WTC11 (cell line): ENCODE measurements around the gene KRT4. TPM values are rescaled to one million over a fixed set of nuclear protein-coding genes. Genes with fewer than 3 reads are reported as not detected.

Experiments used
- ATAC-seq: fragments of 200-7000 bp; cut with Tn5 transposase; 2 replicates; pipeline ENCODE4 v1.10.0; 2021; ENCODE audit warnings: mild to moderate bottlenecking, moderate library complexity
- CTCF ChIA-PET: fragments of 300-600 bp; sonication (Branson Sonifier 250); formaldehyde crosslinking; loops from one replicate; lab custom pipeline; 2021; ENCODE audit warnings: antibody characterized with exemption; lab: Charles Lee
- POLR2A ChIA-PET: fragments of 350-600 bp; sonication (Branson Sonifier 250); formaldehyde crosslinking; loops from one replicate; lab custom pipeline; 2021; ENCODE audit warnings: antibody characterized with exemption; lab: Charles Lee
- DNase-seq: peaks from one replicate; pipeline ENCODE4 v3.0.0; 2021; ENCODE audit warnings: low spot score
- H3K27ac Mint-ChIP-seq: 2 replicates; pipeline ENCODE4 v1.8.0; 2021; ENCODE audit warnings: mixed read lengths
- H3K27me3 Mint-ChIP-seq: 2 replicates; pipeline ENCODE4 v1.8.0; 2021; ENCODE audit warnings: low read depth, mild to moderate bottlenecking, moderate library complexity, mixed read lengths
- H3K36me3 Mint-ChIP-seq: 2 replicates; pipeline ENCODE4 v1.8.0; 2021; ENCODE audit warnings: mixed read lengths
- H3K4me1 Mint-ChIP-seq: 2 replicates; pipeline ENCODE4 v1.8.0; 2022; ENCODE audit warnings: mixed read lengths
- H3K4me3 Mint-ChIP-seq: 2 replicates; pipeline ENCODE4 v1.8.0; 2021; ENCODE audit warnings: mild to moderate bottlenecking, moderate library complexity, mixed read lengths
- H3K9me3 Mint-ChIP-seq: 2 replicates; pipeline ENCODE4 v1.8.0; 2021; ENCODE audit warnings: mixed read lengths
- CBFB ChIP-seq: sonication (generic); formaldehyde crosslinking; IDR thresholded peaks from 2 replicates; pipeline ENCODE4 v1.8.1; 2022; ENCODE audit warnings: mild to moderate bottlenecking, low read depth, missing genetic modification reagents
- CREM ChIP-seq: sonication (generic); formaldehyde crosslinking; IDR thresholded peaks from 2 replicates; pipeline ENCODE4 v1.8.1; 2022; ENCODE audit warnings: mild to moderate bottlenecking, missing genetic modification reagents, moderate library complexity
- GTF2I ChIP-seq: fragments of 250-450 bp; sonication (Bioruptor Pico); conservative IDR thresholded peaks from 2 replicates; pipeline ENCODE4 v1.4.0; 2021; ENCODE audit warnings: mild to moderate bottlenecking
- NR3C1 ChIP-seq: sonication (generic); formaldehyde crosslinking; conservative IDR thresholded peaks from 2 replicates; pipeline ENCODE4 v1.8.1; 2023; ENCODE audit warnings: low read depth, mild to moderate bottlenecking, missing genetic modification reagents
- OVOL2 ChIP-seq: fragments of 250-450 bp; sonication (Bioruptor Pico); IDR thresholded peaks from 2 replicates; pipeline ENCODE4 v1.9.0; 2021; ENCODE audit warnings: mild to moderate bottlenecking, borderline replicate concordance
- PRRX2 ChIP-seq: fragments of 250-450 bp; sonication (Bioruptor Pico); IDR thresholded peaks from 2 replicates; pipeline ENCODE4 v1.8.0; 2021; ENCODE audit warnings: mild to moderate bottlenecking
- RORB ChIP-seq: fragments of 250-450 bp; sonication (Bioruptor Pico); IDR thresholded peaks from 2 replicates; pipeline ENCODE4 v1.9.0; 2021; ENCODE audit warnings: mild to moderate bottlenecking
- ZNF138 ChIP-seq: sonication (generic); formaldehyde crosslinking; conservative IDR thresholded peaks from 2 replicates; pipeline ENCODE4 v1.8.1; 2022; ENCODE audit warnings: mild to moderate bottlenecking, moderate library complexity, missing genetic modification reagents
- total RNA-seq: library from RNA; stranded (reverse); gene quantifications from 3 replicates; pipeline ENCODE4 v1.2.3, GENCODE V29; 2021
- TF ChIP-seq, protein P1 (sequence below): sonication (generic); formaldehyde crosslinking; IDR thresholded peaks from 2 replicates; pipeline ENCODE4 v1.8.1; 2022; ENCODE audit warnings: low read depth, missing genetic modification reagents, borderline replicate concordance
- TF ChIP-seq, protein P2 (sequence below): sonication (generic); formaldehyde crosslinking; IDR thresholded peaks from 2 replicates; pipeline ENCODE4 v1.8.0; 2022; ENCODE audit warnings: mild to moderate bottlenecking, missing genetic modification reagents
- TF ChIP-seq, protein P3 (sequence below): sonication (generic); formaldehyde crosslinking; IDR thresholded peaks from 2 replicates; pipeline ENCODE4 v1.8.1; 2023; ENCODE audit warnings: mild to moderate bottlenecking, missing genetic modification reagents
- TF ChIP-seq, protein P4 (sequence below): sonication (generic); formaldehyde crosslinking; conservative IDR thresholded peaks from 2 replicates; pipeline ENCODE4 v1.8.1; 2023; ENCODE audit warnings: mild to moderate bottlenecking, low read depth, missing genetic modification reagents, moderate library complexity
- TF ChIP-seq, protein P5 (sequence below): sonication (generic); formaldehyde crosslinking; IDR thresholded peaks from 2 replicates; pipeline ENCODE4 v1.8.0; 2022; ENCODE audit warnings: mild to moderate bottlenecking, missing genetic modification reagents
- TF ChIP-seq, protein P6 (sequence below): sonication (generic); formaldehyde crosslinking; IDR thresholded peaks from 2 replicates; pipeline ENCODE4 v1.8.1; 2022; ENCODE audit warnings: mild to moderate bottlenecking, missing genetic modification reagents, moderate library complexity, borderline replicate concordance
- TF ChIP-seq, protein P7 (sequence below): sonication (generic); formaldehyde crosslinking; IDR thresholded peaks from 2 replicates; pipeline ENCODE4 v1.8.1; 2023; ENCODE audit warnings: mild to moderate bottlenecking, missing genetic modification reagents
- TF ChIP-seq, protein P8 (sequence below): sonication (generic); formaldehyde crosslinking; IDR thresholded peaks from 2 replicates; pipeline ENCODE4 v1.8.1; 2023; ENCODE audit warnings: mild to moderate bottlenecking, missing genetic modification reagents, borderline replicate concordance

Gene KRT4
- total RNA-seq, 1 experiment from 2014 or later = not detected

DNA sequence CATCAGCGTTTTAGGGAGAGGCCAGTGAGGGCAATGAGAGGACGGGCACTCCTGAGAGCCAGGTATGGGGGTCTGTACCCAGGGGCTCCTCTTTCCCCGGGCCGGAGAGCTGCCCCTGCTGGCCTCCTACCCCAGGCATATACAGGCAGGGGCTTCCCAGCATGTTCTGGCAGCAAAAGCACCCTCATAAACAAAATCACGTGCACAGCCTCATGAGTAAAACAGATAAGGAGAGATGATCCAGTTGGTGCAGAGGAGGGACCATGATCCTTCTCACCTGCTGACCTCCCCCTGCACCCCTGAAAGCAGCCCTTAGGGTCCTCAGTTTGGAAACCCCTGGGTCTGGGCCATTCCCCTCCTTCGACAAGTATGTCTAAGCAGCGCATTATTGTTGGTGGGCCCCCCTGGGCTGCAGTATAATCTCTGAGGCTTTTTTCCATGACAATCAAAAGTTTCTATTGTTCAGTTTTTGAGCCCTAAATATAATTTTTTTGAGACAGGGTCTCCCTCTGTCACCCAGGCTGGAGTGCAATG, 5.0 kb upstream of the KRT4 start:
- Mint-ChIP-seq H3K4me1 (no peaks in the 10 kb centered on the region), H3K36me3 (no peaks in the 10 kb centered on the region), H3K27ac (no peak overlapping the region), H3K27me3 (no peaks in the 10 kb centered on the region), H3K4me3 (no peak overlapping the region), H3K9me3 (no peaks in the 10 kb centered on the region)
- ChIA-PET POLR2A (interaction anchor here (0.5 kb wide), 1 partner anchor 14 kb away, joined by 4 read pairs; no protein-coding TSS in a partner anchor), CTCF (no interaction called here)
- TF ChIP-seq, protein P1, sequence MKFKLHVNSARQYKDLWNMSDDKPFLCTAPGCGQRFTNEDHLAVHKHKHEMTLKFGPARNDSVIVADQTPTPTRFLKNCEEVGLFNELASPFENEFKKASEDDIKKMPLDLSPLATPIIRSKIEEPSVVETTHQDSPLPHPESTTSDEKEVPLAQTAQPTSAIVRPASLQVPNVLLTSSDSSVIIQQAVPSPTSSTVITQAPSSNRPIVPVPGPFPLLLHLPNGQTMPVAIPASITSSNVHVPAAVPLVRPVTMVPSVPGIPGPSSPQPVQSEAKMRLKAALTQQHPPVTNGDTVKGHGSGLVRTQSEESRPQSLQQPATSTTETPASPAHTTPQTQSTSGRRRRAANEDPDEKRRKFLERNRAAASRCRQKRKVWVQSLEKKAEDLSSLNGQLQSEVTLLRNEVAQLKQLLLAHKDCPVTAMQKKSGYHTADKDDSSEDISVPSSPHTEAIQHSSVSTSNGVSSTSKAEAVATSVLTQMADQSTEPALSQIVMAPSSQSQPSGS (CRISPR knock-in tag) = no peak
- no peak for TF ChIP-seq OVOL2 (CRISPR knock-in tag)
- TF ChIP-seq, protein P2, sequence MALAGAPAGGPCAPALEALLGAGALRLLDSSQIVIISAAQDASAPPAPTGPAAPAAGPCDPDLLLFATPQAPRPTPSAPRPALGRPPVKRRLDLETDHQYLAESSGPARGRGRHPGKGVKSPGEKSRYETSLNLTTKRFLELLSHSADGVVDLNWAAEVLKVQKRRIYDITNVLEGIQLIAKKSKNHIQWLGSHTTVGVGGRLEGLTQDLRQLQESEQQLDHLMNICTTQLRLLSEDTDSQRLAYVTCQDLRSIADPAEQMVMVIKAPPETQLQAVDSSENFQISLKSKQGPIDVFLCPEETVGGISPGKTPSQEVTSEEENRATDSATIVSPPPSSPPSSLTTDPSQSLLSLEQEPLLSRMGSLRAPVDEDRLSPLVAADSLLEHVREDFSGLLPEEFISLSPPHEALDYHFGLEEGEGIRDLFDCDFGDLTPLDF (CRISPR knock-in tag) = no peak
- TF ChIP-seq CBFB = no peak
- TF ChIP-seq, protein P3, sequence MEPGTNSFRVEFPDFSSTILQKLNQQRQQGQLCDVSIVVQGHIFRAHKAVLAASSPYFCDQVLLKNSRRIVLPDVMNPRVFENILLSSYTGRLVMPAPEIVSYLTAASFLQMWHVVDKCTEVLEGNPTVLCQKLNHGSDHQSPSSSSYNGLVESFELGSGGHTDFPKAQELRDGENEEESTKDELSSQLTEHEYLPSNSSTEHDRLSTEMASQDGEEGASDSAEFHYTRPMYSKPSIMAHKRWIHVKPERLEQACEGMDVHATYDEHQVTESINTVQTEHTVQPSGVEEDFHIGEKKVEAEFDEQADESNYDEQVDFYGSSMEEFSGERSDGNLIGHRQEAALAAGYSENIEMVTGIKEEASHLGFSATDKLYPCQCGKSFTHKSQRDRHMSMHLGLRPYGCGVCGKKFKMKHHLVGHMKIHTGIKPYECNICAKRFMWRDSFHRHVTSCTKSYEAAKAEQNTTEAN (CRISPR knock-in tag) = no peak
- no peak for TF ChIP-seq ZNF138 (CRISPR knock-in tag)
- TF ChIP-seq, protein P4, sequence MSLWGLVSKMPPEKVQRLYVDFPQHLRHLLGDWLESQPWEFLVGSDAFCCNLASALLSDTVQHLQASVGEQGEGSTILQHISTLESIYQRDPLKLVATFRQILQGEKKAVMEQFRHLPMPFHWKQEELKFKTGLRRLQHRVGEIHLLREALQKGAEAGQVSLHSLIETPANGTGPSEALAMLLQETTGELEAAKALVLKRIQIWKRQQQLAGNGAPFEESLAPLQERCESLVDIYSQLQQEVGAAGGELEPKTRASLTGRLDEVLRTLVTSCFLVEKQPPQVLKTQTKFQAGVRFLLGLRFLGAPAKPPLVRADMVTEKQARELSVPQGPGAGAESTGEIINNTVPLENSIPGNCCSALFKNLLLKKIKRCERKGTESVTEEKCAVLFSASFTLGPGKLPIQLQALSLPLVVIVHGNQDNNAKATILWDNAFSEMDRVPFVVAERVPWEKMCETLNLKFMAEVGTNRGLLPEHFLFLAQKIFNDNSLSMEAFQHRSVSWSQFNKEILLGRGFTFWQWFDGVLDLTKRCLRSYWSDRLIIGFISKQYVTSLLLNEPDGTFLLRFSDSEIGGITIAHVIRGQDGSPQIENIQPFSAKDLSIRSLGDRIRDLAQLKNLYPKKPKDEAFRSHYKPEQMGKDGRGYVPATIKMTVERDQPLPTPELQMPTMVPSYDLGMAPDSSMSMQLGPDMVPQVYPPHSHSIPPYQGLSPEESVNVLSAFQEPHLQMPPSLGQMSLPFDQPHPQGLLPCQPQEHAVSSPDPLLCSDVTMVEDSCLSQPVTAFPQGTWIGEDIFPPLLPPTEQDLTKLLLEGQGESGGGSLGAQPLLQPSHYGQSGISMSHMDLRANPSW (CRISPR knock-in tag) = no peak
- TF ChIP-seq, protein P5, sequence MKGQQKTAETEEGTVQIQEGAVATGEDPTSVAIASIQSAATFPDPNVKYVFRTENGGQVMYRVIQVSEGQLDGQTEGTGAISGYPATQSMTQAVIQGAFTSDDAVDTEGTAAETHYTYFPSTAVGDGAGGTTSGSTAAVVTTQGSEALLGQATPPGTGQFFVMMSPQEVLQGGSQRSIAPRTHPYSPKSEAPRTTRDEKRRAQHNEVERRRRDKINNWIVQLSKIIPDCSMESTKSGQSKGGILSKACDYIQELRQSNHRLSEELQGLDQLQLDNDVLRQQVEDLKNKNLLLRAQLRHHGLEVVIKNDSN (CRISPR knock-in tag) = no peak
- no peak for TF ChIP-seq PRRX2 (CRISPR knock-in tag)
- no peak for TF ChIP-seq CREM (CRISPR knock-in tag)
- TF ChIP-seq, protein P6, sequence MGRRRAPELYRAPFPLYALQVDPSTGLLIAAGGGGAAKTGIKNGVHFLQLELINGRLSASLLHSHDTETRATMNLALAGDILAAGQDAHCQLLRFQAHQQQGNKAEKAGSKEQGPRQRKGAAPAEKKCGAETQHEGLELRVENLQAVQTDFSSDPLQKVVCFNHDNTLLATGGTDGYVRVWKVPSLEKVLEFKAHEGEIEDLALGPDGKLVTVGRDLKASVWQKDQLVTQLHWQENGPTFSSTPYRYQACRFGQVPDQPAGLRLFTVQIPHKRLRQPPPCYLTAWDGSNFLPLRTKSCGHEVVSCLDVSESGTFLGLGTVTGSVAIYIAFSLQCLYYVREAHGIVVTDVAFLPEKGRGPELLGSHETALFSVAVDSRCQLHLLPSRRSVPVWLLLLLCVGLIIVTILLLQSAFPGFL (CRISPR knock-in tag) = no peak
- TF ChIP-seq, protein P7, sequence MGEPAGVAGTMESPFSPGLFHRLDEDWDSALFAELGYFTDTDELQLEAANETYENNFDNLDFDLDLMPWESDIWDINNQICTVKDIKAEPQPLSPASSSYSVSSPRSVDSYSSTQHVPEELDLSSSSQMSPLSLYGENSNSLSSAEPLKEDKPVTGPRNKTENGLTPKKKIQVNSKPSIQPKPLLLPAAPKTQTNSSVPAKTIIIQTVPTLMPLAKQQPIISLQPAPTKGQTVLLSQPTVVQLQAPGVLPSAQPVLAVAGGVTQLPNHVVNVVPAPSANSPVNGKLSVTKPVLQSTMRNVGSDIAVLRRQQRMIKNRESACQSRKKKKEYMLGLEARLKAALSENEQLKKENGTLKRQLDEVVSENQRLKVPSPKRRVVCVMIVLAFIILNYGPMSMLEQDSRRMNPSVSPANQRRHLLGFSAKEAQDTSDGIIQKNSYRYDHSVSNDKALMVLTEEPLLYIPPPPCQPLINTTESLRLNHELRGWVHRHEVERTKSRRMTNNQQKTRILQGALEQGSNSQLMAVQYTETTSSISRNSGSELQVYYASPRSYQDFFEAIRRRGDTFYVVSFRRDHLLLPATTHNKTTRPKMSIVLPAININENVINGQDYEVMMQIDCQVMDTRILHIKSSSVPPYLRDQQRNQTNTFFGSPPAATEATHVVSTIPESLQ = no peak
- TF ChIP-seq, protein P8, sequence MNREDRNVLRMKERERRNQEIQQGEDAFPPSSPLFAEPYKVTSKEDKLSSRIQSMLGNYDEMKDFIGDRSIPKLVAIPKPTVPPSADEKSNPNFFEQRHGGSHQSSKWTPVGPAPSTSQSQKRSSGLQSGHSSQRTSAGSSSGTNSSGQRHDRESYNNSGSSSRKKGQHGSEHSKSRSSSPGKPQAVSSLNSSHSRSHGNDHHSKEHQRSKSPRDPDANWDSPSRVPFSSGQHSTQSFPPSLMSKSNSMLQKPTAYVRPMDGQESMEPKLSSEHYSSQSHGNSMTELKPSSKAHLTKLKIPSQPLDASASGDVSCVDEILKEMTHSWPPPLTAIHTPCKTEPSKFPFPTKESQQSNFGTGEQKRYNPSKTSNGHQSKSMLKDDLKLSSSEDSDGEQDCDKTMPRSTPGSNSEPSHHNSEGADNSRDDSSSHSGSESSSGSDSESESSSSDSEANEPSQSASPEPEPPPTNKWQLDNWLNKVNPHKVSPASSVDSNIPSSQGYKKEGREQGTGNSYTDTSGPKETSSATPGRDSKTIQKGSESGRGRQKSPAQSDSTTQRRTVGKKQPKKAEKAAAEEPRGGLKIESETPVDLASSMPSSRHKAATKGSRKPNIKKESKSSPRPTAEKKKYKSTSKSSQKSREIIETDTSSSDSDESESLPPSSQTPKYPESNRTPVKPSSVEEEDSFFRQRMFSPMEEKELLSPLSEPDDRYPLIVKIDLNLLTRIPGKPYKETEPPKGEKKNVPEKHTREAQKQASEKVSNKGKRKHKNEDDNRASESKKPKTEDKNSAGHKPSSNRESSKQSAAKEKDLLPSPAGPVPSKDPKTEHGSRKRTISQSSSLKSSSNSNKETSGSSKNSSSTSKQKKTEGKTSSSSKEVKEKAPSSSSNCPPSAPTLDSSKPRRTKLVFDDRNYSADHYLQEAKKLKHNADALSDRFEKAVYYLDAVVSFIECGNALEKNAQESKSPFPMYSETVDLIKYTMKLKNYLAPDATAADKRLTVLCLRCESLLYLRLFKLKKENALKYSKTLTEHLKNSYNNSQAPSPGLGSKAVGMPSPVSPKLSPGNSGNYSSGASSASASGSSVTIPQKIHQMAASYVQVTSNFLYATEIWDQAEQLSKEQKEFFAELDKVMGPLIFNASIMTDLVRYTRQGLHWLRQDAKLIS (CRISPR knock-in tag) = no peak
- no peak for TF ChIP-seq GTF2I (CRISPR knock-in tag)
- no peak for TF ChIP-seq RORB
- no peak for TF ChIP-seq NR3C1 (CRISPR knock-in tag)
- ATAC-seq (no peak), DNase-seq (no peak)
